ENCODE measurements around the gene PCDH15.

The PCDH15 gene

DNA sequence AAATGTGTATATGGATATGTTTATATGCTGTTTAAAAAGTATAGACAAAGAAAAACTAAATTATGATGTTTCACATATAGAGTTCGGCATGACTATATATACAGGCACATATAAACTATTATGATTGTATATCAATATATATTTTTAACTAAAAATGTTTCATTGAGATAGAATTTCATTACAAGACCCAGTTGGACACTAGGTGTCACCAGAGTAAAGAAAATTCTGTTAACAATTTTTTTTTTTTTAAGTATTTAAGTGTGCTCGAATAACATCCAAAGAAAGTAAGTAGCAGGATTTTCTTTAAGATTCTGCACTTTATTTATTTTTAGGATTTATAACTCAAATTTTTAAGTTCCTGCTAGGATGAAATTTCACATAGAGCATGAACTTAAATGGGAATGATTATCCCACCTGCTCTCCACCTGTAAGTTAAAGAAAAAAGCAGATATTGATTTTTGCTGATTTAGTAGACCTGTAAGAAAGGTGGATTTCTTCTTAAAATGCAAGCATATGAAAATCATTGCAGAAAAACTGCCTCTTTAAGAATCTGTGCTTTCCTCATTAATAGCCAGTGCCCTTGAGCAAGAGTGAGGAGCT, 961.5 kb downstream of the PCDH15 start:
- DNase-seq: no peak

DNA sequence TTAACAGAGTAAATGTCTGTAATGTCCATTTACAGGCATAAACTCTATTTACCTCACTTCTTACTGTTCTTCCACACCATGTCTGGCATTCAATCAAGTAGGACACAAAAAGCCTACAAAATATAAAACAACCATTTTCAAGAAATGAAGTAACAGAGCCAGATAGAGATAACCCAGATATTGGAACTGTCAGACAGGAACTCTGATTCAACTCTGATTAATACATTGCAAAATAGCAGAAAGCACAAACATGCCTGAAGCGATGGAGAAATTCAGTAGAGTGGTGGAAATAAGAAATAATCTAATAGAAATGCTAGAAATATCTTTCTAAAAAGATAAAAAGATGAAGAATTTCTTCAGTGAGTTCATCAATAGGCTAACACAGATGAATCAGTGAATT, 964.4 kb downstream of the PCDH15 start:
- no peak for DNase-seq

DNA sequence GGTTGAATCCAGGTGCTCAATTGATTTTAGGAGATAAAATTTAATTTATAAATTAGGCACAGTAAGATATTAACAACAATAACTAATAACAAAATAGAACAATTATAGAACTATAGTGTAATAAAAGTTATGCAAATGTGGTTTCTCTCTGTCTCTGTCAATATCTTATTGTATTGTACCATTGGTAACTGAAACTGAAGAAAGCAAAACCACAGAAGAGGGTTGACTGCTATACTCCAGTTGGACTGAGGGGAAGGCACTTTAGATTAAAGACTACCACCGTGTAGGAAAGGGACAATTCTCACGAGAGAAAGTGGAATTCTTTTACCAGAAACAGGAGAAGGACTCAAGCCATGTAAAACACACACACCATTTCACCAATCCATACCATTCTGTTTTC, 967.1 kb downstream of the PCDH15 start:
- no peak for DNase-seq

DNA sequence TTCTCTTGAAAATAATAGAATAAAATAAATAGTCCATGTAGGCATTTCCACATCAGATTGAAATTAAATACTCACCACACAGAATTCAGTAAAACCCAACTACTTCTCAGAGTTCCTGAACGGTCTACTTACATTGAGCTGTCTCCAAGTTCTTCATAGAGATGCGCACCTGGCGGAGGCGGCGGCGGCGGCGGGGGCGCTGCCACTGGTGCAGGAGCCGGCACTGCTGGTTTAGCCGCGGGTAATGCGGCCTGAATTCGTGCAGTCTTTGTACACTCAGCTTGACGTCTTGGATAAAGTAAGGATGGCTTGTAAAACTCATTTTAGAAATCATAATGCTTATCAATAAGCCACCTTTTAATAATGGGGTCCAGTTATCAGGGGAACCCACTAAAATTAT, 973.8 kb downstream of the PCDH15 start:
- no peak for DNase-seq

DNA sequence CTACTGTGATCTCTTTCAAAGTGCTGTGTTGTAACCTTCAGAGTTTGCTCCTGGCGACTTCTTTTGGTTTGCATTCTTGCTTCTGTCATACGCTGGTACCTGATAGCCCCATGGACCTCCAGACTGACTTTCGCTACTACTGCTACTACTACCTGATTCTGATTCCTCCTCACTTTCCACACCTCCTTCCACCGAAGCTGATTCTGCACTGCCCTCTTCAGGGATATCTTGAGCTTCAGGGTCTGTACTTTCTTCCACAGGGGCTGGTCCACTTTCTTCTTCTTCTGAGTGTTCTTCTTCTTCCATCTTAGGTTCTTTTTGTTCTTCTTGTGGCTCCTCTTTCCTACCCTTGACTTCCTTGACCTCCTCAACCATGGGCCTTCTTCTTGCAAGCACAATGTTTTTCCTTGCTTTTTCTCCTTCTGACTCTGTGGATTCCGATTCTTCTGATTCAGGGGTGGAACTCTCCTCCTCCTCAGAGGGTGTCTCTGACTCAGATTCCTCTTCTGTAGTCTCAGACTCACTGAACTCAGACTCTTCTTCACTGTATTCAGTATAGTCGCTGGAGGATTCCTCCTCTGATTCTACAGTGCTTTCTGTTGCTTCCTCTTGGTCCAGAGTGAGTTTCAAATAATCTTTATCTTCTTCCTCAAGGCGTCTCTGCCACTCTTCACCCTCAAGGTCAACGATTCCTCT, 992.2 kb downstream of the PCDH15 start:
- DNase-seq: no peak

DNA sequence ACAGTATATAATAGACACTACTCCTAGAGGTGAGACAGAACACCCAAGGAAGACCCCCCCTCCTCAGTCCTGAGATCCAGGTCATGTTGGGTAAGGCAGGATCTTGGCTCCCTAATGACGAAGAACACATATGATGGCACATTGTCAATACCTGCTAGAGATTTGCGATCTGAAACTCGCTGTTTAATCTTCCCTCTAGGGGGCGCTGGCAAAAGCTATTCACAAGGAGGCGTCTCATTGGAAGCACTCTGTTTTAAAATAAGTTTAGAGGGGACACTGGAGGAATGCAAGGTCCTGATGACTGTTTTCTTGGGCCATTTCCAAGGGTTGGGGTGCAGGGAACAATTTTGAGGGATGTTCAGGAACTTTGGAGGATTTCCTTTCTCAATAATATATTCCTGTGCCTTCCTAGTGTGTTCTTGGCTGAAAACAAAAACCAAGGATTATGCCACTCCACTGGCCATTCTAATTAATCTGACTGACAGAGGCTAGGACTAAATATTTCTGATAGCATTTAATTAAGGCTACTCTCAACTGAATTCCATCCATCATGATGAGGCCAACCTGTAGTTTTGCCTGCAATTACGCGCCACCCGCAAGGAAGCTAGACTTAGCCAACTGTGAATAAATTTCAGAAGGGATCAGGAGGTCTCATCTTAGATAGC, 1014.7 kb downstream of the PCDH15 start:
- no peak for DNase-seq

DNA sequence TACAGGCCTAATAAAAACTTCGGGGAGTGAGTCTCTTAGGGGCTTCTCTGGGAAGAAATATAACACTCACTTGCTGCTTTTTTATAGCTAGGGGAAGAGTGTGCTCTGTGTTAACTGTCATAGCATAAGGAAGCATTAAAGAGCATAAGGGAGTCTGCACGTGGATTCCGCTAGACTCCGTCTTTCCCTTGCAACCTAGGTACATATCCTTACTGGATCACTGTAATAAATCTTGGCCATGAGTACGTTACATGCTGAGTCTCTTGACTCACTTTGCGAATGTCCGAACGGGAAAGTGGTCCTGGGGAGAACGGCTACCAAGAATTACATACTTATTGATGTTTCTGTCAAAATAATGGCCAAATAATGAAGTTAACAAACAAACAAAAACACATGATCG, 1029.3 kb downstream of the PCDH15 start:
- DNase-seq: no peak

DNA sequence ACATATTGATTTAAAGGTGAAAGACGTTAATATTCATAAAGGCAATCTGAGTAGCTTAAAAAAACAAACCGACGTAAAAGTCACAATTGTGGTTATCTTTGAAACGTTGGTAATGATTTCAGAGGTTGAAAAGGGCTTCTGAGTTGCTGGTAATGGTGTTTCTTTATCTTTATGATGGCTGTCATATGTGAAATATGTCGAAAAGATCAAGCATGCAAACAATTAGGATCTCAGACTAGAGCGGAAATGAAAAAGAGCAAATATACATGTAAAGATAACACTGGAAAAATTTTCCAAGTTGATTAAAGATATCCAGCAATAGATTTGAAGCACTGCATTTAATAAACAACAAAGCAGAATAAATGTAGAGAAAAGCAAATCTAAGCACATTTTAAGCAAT, 1030.1 kb downstream of the PCDH15 start:
- no peak for DNase-seq

DNA sequence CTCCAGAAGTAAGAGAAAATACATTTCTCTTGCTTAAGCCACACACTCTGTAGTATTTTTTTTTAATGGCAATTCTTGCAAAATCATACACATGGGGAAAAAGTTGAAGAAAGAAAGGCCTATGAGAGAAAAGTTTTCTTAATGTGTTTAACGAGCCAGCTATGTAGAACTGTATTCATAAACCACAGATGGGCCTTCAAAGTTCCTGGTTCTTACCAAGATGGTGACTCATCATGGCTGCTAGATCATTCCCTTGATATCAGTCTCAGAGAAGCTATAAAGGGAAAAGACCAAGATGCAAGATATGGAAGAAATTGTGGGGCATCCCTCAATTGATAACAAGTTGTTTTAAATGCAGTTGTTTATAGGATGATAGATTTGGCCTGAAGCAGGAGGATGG, 1035.7 kb downstream of the PCDH15 start:
- DNase-seq: no peak

DNA sequence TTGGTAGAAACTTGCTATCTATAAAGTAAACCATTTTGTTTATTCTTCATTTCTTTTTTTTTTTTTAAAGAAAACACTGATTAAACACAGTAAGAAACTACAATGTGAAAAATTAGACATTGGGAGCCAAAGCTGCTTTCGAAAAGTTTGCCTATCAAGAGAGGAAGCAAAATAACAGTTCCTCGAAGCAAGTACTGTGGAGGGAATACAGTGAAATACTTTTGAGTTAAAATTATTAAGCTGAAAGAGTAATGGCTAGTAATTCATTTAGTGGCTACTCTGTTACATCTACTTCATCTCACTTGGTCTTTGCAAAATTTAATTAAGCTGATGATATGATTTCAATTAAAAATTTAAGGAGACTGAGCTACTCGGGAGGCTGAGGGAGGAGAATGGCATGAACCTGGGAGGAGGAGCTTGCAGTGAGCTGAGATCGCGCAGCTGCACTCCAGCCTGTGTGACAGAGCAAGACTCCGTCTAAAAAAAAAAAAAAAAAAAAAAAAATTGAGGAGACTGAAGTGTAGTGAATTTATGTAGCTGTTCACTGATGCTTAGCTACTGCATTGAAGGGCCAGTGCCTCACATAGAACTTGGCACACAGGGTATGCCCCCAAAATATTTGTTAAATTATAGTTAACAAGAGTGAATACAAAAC, 1046.3 kb downstream of the PCDH15 start:
- DNase-seq: no peak

Data from CD4-positive, alpha-beta T cell treated with Interleukin-10 for 1 hour (primary cell).